Activated naive CD8-positive, alpha-beta T cell (primary cell): ENCODE results near the gene SYCP3.

ENCODE experiments used
- H3K27ac Mint-ChIP-seq: one replicate; pipeline ENCODE4 v1.8.0; 2021; ENCODE audit warnings: mixed read lengths
- H3K27me3 Mint-ChIP-seq: one replicate; pipeline ENCODE4 v1.8.0; 2021; ENCODE audit warnings: mixed read lengths
- H3K36me3 Mint-ChIP-seq: one replicate; pipeline ENCODE4 v1.8.0; 2021; ENCODE audit warnings: mixed read lengths
- H3K4me1 Mint-ChIP-seq: one replicate; pipeline ENCODE4 v1.8.0; 2021; ENCODE audit warnings: low read depth, mixed read lengths
- H3K4me3 Mint-ChIP-seq: one replicate; pipeline ENCODE4 v1.8.0; 2021; ENCODE audit warnings: mild to moderate bottlenecking, mixed read lengths
- H3K9me3 Mint-ChIP-seq: one replicate; pipeline ENCODE4 v1.8.0; 2021; ENCODE audit warnings: low read depth, mixed read lengths

The SYCP3 gene

DNA sequence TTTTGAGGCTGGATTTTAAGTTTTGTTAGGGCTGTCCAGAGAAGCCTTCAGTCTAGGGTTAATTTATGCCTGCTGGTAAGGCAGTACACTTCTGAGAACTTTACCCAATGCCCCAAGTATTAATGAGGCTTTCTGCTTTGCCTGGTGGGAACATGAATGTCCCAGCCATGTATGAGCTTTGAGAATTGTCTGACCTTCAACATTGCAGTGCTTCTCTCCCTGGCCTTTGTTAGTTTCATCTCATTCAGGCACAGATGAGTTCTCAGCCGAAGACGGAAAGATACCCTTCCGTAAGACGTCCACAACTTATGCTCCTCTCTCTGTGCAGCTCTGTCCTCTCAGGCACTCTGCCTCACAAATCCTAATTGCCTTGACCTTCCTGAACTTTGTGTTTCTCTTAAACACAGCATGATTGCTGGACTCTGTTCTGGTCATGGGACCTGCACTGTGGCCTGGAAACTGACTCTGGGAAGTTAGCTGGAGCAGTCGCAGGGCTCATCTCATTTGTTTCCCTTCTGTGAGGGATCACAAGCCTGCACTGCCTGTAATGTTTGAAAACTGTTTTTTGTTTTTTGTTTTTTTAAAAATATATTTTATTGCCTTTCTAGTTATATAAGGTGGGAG is 26.1 kb downstream of the SYCP3 start:
- Mint-ChIP-seq H3K27me3 (no peaks in the 10 kb centered on the region), H3K4me1 (peaks cover 4% of the 10 kb centered on the region), H3K27ac (no peak overlapping the region), H3K36me3 (peaks cover 7% of the 10 kb centered on the region), H3K9me3 (no peaks in the 10 kb centered on the region), H3K4me3 (no peak overlapping the region)

DNA sequence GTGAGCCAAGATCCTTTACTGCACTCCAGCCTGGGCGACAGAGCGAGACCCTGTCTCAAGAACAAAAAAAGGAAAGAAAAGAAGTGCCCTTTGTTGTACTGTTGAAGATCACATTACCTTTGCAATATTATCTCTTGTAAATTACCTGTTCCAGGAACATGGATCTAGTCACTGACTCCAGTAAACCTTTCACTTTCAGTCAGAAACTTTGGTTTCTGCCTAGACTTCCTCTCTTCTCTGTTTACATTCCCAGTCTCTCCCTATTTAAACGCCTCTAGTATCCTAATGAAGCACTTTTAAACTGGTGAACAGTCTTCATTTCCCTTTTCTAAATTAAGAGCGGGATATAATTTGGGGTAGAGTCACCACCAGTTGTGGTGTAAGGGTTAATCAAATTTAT is 29.0 kb downstream of the SYCP3 start:
- H3K36me3 Mint-ChIP-seq = no peaks in the 10 kb centered on the region
- H3K27me3 Mint-ChIP-seq = no peaks in the 10 kb centered on the region
- no peak overlapping the region for H3K27ac Mint-ChIP-seq
- H3K4me3 Mint-ChIP-seq = no peak overlapping the region
- peaks cover 8% of the 10 kb centered on the region for H3K4me1 Mint-ChIP-seq
- H3K9me3 Mint-ChIP-seq = no peaks in the 10 kb centered on the region

GRCh38 chr12:101707131-101707782 is 32.0 kb downstream of the SYCP3 start:
- no peaks in the 10 kb centered on the region for H3K36me3 Mint-ChIP-seq
- H3K9me3 Mint-ChIP-seq = no peaks in the 10 kb centered on the region
- no peak overlapping the region for H3K4me3 Mint-ChIP-seq
- no peak overlapping the region for H3K27ac Mint-ChIP-seq
- peaks cover 8% of the 10 kb centered on the region for H3K4me1 Mint-ChIP-seq
- H3K27me3 Mint-ChIP-seq = no peaks in the 10 kb centered on the region

- Mint-ChIP-seq H3K27ac (no peak overlapping the region), H3K27me3 (no peaks in the 10 kb centered on the region), H3K36me3 (no peaks in the 10 kb centered on the region), H3K9me3 (no peaks in the 10 kb centered on the region), H3K4me3 (no peak overlapping the region), H3K4me1 (peaks cover 15% of the 10 kb centered on the region)
These were observed 32.9 kb downstream of the SYCP3 start for GRCh38 chr12:101706403-101706802.

DNA sequence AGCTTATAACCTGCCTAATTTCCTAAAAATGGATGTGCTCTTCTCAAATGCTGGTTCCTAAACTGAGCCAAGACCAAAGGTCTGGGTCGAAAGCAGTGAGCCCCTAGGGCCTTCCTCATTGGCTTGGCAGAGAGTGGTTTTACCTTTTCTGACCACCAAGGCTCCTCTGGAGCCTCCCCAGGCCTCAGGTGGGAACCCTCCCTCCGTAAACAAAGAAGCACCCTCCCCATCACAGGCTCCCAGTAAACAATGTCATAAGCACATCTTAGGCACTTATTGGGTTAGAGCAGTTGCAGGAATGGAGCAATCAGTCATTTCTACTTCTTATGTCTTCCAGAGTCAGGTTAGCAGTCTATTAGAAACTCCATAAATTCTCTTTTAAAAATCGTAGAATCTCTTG is 35.8 kb downstream of the SYCP3 start:
- peaks cover 33% of the 10 kb centered on the region for H3K4me1 Mint-ChIP-seq
- H3K36me3 Mint-ChIP-seq = no peaks in the 10 kb centered on the region
- no peak overlapping the region for H3K27ac Mint-ChIP-seq
- no peaks in the 10 kb centered on the region for H3K27me3 Mint-ChIP-seq
- H3K9me3 Mint-ChIP-seq = no peaks in the 10 kb centered on the region
- no peak overlapping the region for H3K4me3 Mint-ChIP-seq

- Mint-ChIP-seq H3K27me3 (no peaks in the 10 kb centered on the region), H3K27ac (peak overlapping the region; percentile 42), H3K4me3 (peak overlapping the region; percentile 47), H3K4me1 (peaks cover 45% of the 10 kb centered on the region), H3K36me3 (no peaks in the 10 kb centered on the region), H3K9me3 (no peaks in the 10 kb centered on the region)
These were observed 38.9 kb downstream of the SYCP3 start for GRCh38 chr12:101700299-101700820.

DNA sequence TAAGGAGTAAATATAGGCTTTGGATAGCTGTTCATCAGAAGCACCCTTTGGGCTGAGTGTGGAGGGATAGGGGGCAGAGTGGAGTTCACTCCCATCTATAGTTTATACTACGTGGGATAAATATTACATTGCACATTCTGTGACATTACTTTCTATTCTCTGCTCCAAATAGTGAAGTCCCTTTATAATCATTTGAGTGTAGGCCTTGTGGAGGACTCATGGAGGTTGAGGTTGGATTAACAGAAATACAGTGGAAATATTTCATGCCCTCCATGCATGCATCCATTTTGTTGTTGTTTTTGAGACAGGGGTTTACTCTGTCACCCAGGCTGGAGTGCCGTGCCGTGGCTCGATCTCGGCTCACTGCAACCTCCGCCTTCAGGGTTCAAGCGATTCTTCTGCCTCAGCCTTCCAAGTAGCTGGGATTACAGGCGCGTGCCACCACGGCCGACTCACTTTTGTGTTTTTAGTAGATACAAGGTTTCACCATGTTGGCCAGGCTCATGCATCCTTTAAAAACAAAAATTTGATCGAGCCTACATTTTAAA is 40.4 kb downstream of the SYCP3 start:
- no peaks in the 10 kb centered on the region for H3K36me3 Mint-ChIP-seq

DNA sequence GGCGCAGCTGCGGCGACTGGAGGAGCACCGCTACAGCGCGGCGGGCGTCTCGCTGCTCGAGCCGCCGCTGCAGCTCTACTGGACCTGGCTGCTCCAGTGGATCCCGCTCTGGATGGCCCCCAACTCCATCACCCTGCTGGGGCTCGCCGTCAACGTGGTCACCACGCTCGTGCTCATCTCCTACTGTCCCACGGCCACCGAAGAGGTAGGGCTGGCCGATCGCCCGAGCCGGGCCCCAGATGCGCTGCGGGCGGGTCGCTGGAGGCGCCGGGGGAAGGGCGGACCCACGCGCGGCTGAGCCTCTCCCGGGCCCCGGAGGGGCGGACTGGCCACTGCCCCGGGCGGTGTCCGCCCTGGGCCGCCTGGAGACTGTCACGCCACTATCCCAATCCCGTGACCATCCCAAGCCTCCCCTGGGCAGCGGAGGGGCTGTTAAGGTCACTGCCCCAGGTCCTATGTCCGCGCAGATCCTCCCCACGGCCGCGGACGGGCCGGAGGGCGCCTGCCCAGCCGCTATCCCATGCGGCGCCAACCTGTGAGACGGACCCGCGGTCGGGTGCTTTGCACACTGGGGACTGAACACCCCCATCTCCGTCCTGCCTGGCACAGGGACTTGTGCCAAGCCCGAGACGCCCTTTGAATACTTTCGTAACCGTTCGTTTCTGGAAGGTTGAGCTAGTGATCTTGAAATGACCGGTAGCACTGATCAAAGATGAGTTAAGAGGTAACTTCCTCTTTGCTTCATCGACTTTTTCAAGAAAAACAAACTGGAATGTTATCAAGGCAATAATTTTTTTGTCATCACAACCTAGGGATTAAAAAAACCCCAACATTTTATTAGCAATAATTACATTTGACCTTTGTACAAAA is 41.1 kb downstream of the SYCP3 start:
- Mint-ChIP-seq H3K4me3 (peak overlapping the region; percentile 92), H3K4me1 (peaks cover 47% of the 10 kb centered on the region)

More for the DNA sequence above, 40.4 kb downstream of the SYCP3 start:
- peak overlapping the region; percentile 86 for H3K27ac Mint-ChIP-seq
- H3K27me3 Mint-ChIP-seq = no peaks in the 10 kb centered on the region
- H3K4me3 Mint-ChIP-seq = peak overlapping the region; percentile 92
- peaks cover 47% of the 10 kb centered on the region for H3K4me1 Mint-ChIP-seq
- H3K9me3 Mint-ChIP-seq = no peaks in the 10 kb centered on the region

DNA sequence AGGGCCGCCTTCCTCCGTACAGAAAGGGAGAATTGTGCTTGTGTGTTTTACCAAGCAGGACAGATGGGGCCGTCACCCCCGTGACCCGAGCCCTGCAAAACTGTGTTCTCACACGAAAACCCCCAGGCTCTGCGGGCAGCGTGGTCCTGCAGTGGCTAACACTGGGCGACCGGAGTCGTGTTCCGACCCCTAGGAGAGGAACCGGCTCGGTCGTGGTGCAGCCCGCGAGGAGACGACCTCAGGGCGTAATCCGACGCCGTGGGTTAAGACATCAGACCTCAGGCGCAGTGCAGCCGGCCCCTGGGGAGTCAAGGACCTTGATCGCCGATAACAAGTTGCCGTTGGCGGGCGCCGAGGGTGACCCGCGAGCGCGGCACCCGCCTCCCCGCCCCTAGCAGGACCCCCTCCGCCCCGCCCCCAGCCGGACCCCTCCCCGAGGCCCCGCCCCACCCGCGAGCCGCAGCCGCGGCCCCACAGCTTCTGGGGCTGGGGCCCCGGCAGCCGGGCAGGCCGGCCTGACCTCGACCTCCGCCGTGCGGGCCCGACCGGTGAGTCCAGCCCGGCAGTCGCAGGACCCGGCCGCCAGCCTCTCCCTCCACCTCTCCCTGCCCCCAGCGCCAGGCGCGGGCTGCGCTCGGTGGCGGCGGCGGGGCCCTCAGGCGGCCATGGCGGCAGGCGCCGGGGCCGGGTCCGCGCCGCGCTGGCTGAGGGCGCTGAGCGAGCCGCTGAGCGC is 41.9 kb downstream of the SYCP3 start, which contains the start of gene CHPT1:
TSS of gene CHPT1 (plus strand) at position 444 of the 733 bp plus-strand sequence. CDS start at position 666, 222 bp downstream.
- no peaks in the 10 kb centered on the region for H3K9me3 Mint-ChIP-seq
- H3K36me3 Mint-ChIP-seq = no peaks in the 10 kb centered on the region
- H3K27ac Mint-ChIP-seq = peak within 1 kb of the TSS; percentile 86
- H3K27me3 Mint-ChIP-seq = no peaks in the 10 kb centered on the region
- H3K4me3 Mint-ChIP-seq = peak within 1 kb of the TSS; percentile 92
- H3K4me1 Mint-ChIP-seq = peaks cover 47% of the 10 kb centered on the region

More for the DNA sequence above, 41.1 kb downstream of the SYCP3 start:
- Mint-ChIP-seq H3K36me3 (no peaks in the 10 kb centered on the region), H3K27ac (peak overlapping the region; percentile 86), H3K9me3 (no peaks in the 10 kb centered on the region), H3K27me3 (no peaks in the 10 kb centered on the region)

DNA sequence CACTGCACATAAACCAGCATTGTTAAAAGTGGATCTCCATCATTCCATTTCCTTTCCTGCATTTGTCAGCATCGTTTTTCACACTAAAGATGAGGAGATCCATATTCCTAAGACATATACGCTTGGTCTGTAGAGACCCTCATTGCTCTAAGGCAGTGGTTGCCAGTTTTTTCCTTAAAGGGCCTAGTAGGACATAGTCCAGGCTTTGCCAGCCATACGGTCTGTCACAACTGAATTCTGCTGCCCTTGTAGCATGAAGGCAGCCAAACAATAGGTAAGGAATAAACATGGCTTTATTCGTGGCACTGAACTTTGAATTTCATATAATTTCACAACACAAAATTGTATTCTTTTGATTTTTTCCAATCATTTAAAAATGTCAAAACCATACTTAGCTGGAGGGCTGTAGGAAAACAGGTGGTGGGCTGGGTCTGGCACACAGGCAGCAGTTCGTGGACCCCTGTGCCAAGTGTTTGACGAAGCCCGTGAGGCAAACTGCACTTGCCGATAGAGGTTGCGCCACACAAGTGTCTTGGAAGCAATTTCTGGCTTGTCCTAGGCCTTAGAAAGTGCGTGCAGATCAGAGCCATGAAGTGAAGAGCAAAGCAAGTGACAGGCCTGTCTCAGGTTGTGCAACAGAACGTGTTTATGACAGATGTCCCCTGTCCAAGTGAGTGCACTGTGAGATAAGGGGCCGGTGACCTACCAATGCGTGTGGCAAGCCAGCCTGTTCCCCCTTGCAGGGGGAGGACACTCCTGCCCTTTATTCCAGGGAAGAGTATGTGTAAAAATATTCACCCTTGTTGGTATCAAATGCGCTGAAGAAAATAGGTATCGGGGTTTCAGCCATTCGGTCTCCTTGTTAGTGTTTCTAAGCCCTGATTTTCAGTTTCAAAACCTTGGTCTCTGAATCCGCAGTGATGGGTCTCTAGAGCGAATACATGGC is 42.7 kb downstream of the SYCP3 start:
- Mint-ChIP-seq H3K27me3 (no peaks in the 10 kb centered on the region), H3K4me3 (peak overlapping the region; percentile 91), H3K36me3 (no peaks in the 10 kb centered on the region), H3K9me3 (no peaks in the 10 kb centered on the region), H3K4me1 (peaks cover 42% of the 10 kb centered on the region), H3K27ac (peak overlapping the region; percentile 41)

DNA sequence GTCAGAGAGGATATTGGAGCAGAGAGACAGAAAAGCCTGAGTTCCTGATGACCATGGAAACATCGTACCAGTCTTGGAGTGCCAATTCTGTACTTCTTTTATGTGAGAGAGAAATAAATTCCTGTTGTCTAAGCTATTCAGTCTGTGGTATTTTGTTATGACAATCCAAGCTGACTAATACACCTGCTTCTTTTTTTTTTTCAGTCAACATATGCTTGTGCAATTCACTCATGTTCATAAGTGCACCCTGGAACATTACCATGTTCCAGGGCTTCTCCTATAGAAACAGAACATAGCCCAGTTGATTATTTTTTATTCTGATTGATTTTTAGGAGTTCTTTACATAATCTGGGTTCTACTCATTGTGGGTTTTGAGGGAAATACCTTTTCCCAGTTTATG is 43.6 kb downstream of the SYCP3 start:
- no peaks in the 10 kb centered on the region for H3K9me3 Mint-ChIP-seq
- peaks cover 35% of the 10 kb centered on the region for H3K4me1 Mint-ChIP-seq
- H3K4me3 Mint-ChIP-seq = peak overlapping the region; percentile 3
- no peaks in the 10 kb centered on the region for H3K36me3 Mint-ChIP-seq
- no peaks in the 10 kb centered on the region for H3K27me3 Mint-ChIP-seq
- H3K27ac Mint-ChIP-seq = no peak overlapping the region

- H3K4me1 Mint-ChIP-seq = peaks cover 28% of the 10 kb centered on the region
- H3K36me3 Mint-ChIP-seq = no peaks in the 10 kb centered on the region
- H3K4me3 Mint-ChIP-seq = no peak overlapping the region
- H3K9me3 Mint-ChIP-seq = no peaks in the 10 kb centered on the region
- no peak overlapping the region for H3K27ac Mint-ChIP-seq
- H3K27me3 Mint-ChIP-seq = no peaks in the 10 kb centered on the region
These were observed 44.3 kb downstream of the SYCP3 start for GRCh38 chr12:101694986-101695385.

DNA sequence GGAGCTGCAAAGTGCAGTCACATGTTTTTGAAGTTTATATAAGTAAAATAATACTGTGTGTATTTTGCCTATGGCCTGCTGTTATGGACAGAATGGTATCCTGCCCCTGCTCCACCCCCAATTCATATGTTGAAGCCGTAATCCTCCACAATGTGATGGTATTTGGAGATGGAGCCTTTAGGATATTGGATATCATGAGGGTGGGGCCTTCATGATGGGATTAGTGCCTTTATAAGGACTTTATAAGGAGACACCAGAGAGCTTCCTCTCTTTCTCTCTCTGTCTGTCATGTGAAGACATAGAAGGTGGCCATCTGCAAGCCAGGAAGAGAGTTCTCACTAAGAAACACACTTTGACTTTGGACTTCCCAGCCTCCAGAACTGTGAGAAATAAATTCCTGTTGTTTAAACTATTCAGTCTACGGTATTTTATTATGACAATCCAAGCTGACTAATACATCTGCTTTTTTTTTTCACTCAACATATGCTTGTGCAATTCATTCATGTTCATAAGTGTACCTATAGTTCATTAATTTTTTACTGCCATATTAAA is 44.9 kb downstream of the SYCP3 start:
- no peaks in the 10 kb centered on the region for H3K9me3 Mint-ChIP-seq
- no peak overlapping the region for H3K27ac Mint-ChIP-seq
- H3K4me3 Mint-ChIP-seq = no peak overlapping the region
- no peaks in the 10 kb centered on the region for H3K36me3 Mint-ChIP-seq
- peaks cover under 1% of the 10 kb centered on the region for H3K27me3 Mint-ChIP-seq
- peaks cover 24% of the 10 kb centered on the region for H3K4me1 Mint-ChIP-seq
